H1 (cell line): ENCODE data around the gene ACAP3. TPM values are rescaled to one million over a fixed set of nuclear protein-coding genes. Genes with fewer than 3 reads are reported as not detected.
A peak's percentile ranks its signal among the peaks of the same experiment; 100 is the strongest.

Source experiments
- CTCF ChIA-PET: fragments of 300-600 bp; sonication (Branson Sonifier 250); formaldehyde crosslinking; loops from one replicate; lab custom pipeline; 2021; ENCODE audit not compliant: partially characterized antibody; lab: Charles Lee
- POLR2A ChIA-PET: fragments of 300-600 bp; sonication (Branson Sonifier 250); formaldehyde crosslinking; loops from one replicate; lab custom pipeline; 2021; ENCODE audit warnings: inconsistent platforms; ENCODE audit not compliant: partially characterized antibody; lab: Charles Lee
- DNase-seq, 2 experiments: peaks; one replicate each; pipeline versions ENCODE4 v3.0.0 to v3.0.0-alpha.2; 2010 to 2022; ENCODE audit warnings: low spot score in 2 of 2, low read depth in 1 of 2, mixed read lengths in 1 of 2
- FAIRE-seq: peaks from 2 replicates; lab custom pipeline; 2011; peaks lifted over from hg19 to GRCh38; lab: Jason Lieb, UNC
- H2AFZ ChIP-seq: 2 replicates; pipeline ENCODE4 v1.8.1; 2012; ENCODE audit warnings: low read length, inconsistent platforms
- H2AK5ac ChIP-seq: 2 replicates; pipeline ENCODE4 v1.6.1; 2013; ENCODE audit warnings: low read depth, low read length
- H2BK120ac ChIP-seq: replicated peaks from 2 replicates; pipeline ENCODE3; 2013; ENCODE audit warnings: low read depth, low read length, inconsistent platforms
- H2BK12ac ChIP-seq: 2 replicates; pipeline ENCODE4 v1.6.1; 2013; ENCODE audit warnings: low read depth, low read length
- H2BK15ac ChIP-seq: 2 replicates; pipeline ENCODE4 v1.6.1; 2013; ENCODE audit warnings: low read length
- H2BK20ac ChIP-seq: 2 replicates; pipeline ENCODE4 v1.6.1; 2013; ENCODE audit warnings: low read length
- H2BK5ac ChIP-seq: 2 replicates; pipeline ENCODE4 v1.6.1; 2013; ENCODE audit warnings: low read depth, low read length
- H3K14ac ChIP-seq: 2 replicates; pipeline ENCODE4 v1.6.1; 2013; ENCODE audit warnings: inconsistent platforms; ENCODE audit not compliant: insufficient read length
- H3K18ac ChIP-seq: 2 replicates; pipeline ENCODE4 v1.6.1; 2013; ENCODE audit warnings: low read length; ENCODE audit errors: extremely low read depth
- H3K23ac ChIP-seq: 2 replicates; pipeline ENCODE4 v1.6.1; 2013; ENCODE audit warnings: inconsistent platforms; ENCODE audit not compliant: insufficient read length
- H3K23me2 ChIP-seq: 2 replicates; pipeline ENCODE4 v1.6.1; 2013; ENCODE audit warnings: low read depth, low read length
- H3K27ac ChIP-seq: 2 replicates; pipeline ENCODE4 v1.6.1; 2011; ENCODE audit warnings: low read depth, low read length, inconsistent platforms
- H3K27me3 ChIP-seq, 4 experiments: replicated peaks in 1 of 4; 1 replicate in 1 of 4; 2 replicates in 3 of 4; pipeline versions ENCODE4 v1.6.1 to v1.8.1; 2011 to 2013; ENCODE audit warnings: low read length in 3 of 4, mild to moderate bottlenecking in 3 of 4, inconsistent platforms in 2 of 4, mixed read lengths in 2 of 4, moderate library complexity in 1 of 4; ENCODE audit not compliant: control insufficient read depth in 3 of 4, insufficient read depth in 3 of 4; ENCODE audit errors: extremely low read depth in 1 of 4
- H3K36me3 ChIP-seq, 4 experiments: 2 replicates each; pipeline versions ENCODE4 v1.6.1 to v1.8.1; 2011 to 2013; ENCODE audit warnings: mild to moderate bottlenecking in 4 of 4, low read length in 3 of 4, moderate library complexity in 2 of 4, control low read depth in 1 of 4, inconsistent platforms in 1 of 4; ENCODE audit not compliant: insufficient read depth in 4 of 4, control insufficient read depth in 2 of 4
- H3K4ac ChIP-seq: replicated peaks from 2 replicates; pipeline ENCODE3; 2013; ENCODE audit warnings: low read length, low read depth, mixed read lengths, inconsistent platforms; ENCODE audit not compliant: insufficient read length
- H3K4me1 ChIP-seq, 4 experiments: replicated peaks in 1 of 4; 1 replicate in 1 of 4; 2 replicates in 3 of 4; pipeline versions ENCODE4 v1.6.1 to v1.8.1; 2011 to 2013; ENCODE audit warnings: low read length in 3 of 4, inconsistent platforms in 2 of 4, mixed read lengths in 1 of 4; ENCODE audit not compliant: insufficient read depth in 4 of 4, control insufficient read depth in 3 of 4
- H3K4me2 ChIP-seq, 2 experiments: 2 replicates each; pipeline versions ENCODE4 v1.6.1 to v1.8.1; 2011 to 2013; ENCODE audit warnings: low read depth in 2 of 2, low read length in 2 of 2, control low read depth in 1 of 2, inconsistent platforms in 1 of 2, mild to moderate bottlenecking in 1 of 2; ENCODE audit not compliant: insufficient read depth in 1 of 2
- H3K4me3 ChIP-seq, 4 experiments: fragments of 200-600, 300-600 bp in 1 of 4; sonication (generic), shearing (Covaris generic), sonication (Bioruptor Twin) in 1 of 4; 2 replicates each; pipeline versions ENCODE4 v1.5.1 to v1.8.1; 2011 to 2016; ENCODE audit warnings: low read length in 4 of 4, low read depth in 3 of 4, control low read depth in 2 of 4, inconsistent platforms in 2 of 4, mild to moderate bottlenecking in 2 of 4, mixed read lengths in 1 of 4, moderate library complexity in 1 of 4; ENCODE audit not compliant: insufficient read depth in 2 of 4; ENCODE audit errors: extremely low read depth in 1 of 4
- H3K56ac ChIP-seq: replicated peaks from 2 replicates; pipeline ENCODE3; 2013; ENCODE audit warnings: low read depth, mild to moderate bottlenecking, mixed read lengths, low read length, inconsistent platforms; ENCODE audit not compliant: insufficient read length
- H3K79me1 ChIP-seq: 2 replicates; pipeline ENCODE4 v1.6.1; 2013; ENCODE audit warnings: low read depth, low read length, control low read depth
- H3K79me2 ChIP-seq, 2 experiments: 2 replicates each; pipeline versions ENCODE4 v1.6.1 to v1.8.1; 2012 to 2013; ENCODE audit warnings: low read length in 2 of 2, mild to moderate bottlenecking in 2 of 2, inconsistent platforms in 1 of 2; ENCODE audit not compliant: insufficient read depth in 2 of 2, control insufficient read depth in 1 of 2
- H3K9ac ChIP-seq, 4 experiments: replicated peaks in 1 of 4; 1 replicate in 1 of 4; 2 replicates in 3 of 4; pipeline versions ENCODE4 v1.6.1 to v1.8.1; 2011 to 2013; ENCODE audit warnings: low read depth in 3 of 4, low read length in 3 of 4, control low read depth in 2 of 4, mild to moderate bottlenecking in 2 of 4, moderate library complexity in 2 of 4, inconsistent platforms in 1 of 4; ENCODE audit errors: extremely low read depth in 1 of 4
- H3K9me3 ChIP-seq, 2 experiments: 2 replicates each; pipeline versions ENCODE4 v1.6.1 to v1.8.1; 2012 to 2013; ENCODE audit warnings: mild to moderate bottlenecking in 2 of 2, moderate library complexity in 2 of 2, control low read depth in 1 of 2, inconsistent platforms in 1 of 2, low read depth in 1 of 2, low read length in 1 of 2, mixed read lengths in 1 of 2; ENCODE audit not compliant: insufficient read depth in 2 of 2
- H4K20me1 ChIP-seq, 2 experiments: replicated peaks in 1 of 2; 2 replicates each; pipeline versions ENCODE3 to v1.8.1; 2011 to 2013; ENCODE audit warnings: inconsistent platforms in 2 of 2, low read length in 2 of 2, mild to moderate bottlenecking in 1 of 2; ENCODE audit not compliant: insufficient read depth in 2 of 2, control insufficient read depth in 1 of 2
- H4K5ac ChIP-seq: 2 replicates; pipeline ENCODE4 v1.6.1; 2013; ENCODE audit warnings: low read length, low read depth, mixed read lengths, inconsistent platforms; ENCODE audit not compliant: insufficient read length
- H4K8ac ChIP-seq: 2 replicates; pipeline ENCODE4 v1.8.0; 2013; ENCODE audit warnings: mild to moderate bottlenecking, moderate library complexity, low read length, inconsistent platforms; ENCODE audit not compliant: insufficient read depth; ENCODE audit errors: extremely low read depth
- H4K91ac ChIP-seq: replicated peaks from 2 replicates; pipeline ENCODE3; 2013; ENCODE audit warnings: low read length, mixed read lengths, inconsistent platforms; ENCODE audit not compliant: insufficient read length
- BACH1 ChIP-seq: IDR thresholded peaks from 2 replicates; pipeline ENCODE4 v1.6.1; 2012; ENCODE audit warnings: low read length, improper control_type of control experiment
- CBX8 ChIP-seq: fragments of 300-800, 300-1000 bp; sonication (generic); IDR thresholded peaks from 2 replicates; pipeline ENCODE4 v1.7.1; 2016; ENCODE audit warnings: low read depth, low read length, borderline replicate concordance
- CEBPB ChIP-seq: IDR thresholded peaks from 2 replicates; pipeline ENCODE4 v1.6.1; 2012; ENCODE audit warnings: low read depth, low read length
- CHD2 ChIP-seq: IDR thresholded peaks from 2 replicates; pipeline ENCODE4 v1.6.1; 2012; ENCODE audit warnings: low read length, improper control_type of control experiment
- EZH2 ChIP-seq: fragments of 200-600 bp; sonication (generic); IDR thresholded peaks from 2 replicates; pipeline ENCODE4 v1.7.1; 2012; ENCODE audit warnings: low read depth, mild to moderate bottlenecking, moderate library complexity, low read length, inconsistent platforms; ENCODE audit not compliant: severe bottlenecking
- HDAC2 ChIP-seq, 2 experiments: fragments of 300-600 bp in 1 of 2; sonication (generic) in 1 of 2; IDR thresholded peaks; 2 replicates each; pipeline ENCODE4 v1.6.1; 2011 to 2012; ENCODE audit warnings: low read depth in 2 of 2, low read length in 2 of 2, mild to moderate bottlenecking in 2 of 2, moderate library complexity in 2 of 2, borderline replicate concordance in 1 of 2, inconsistent platforms in 1 of 2
- PHF8 ChIP-seq: fragments of 200-600 bp; sonication (generic); conservative IDR thresholded peaks from 2 replicates; pipeline ENCODE4 v1.7.1; 2012; ENCODE audit warnings: low read depth, mild to moderate bottlenecking, inconsistent platforms, low read length, moderate library complexity
- RFX5 ChIP-seq: IDR thresholded peaks from 2 replicates; pipeline ENCODE4 v1.6.1; 2011; ENCODE audit warnings: low read depth, low read length, improper control_type of control experiment, borderline replicate concordance
- SIN3A ChIP-seq, 2 experiments: IDR thresholded peaks in 1 of 2; conservative IDR thresholded peaks in 1 of 2; 2 replicates each; pipeline ENCODE4 v1.6.1; 2011 to 2012; ENCODE audit warnings: low read length in 2 of 2, improper control_type of control experiment in 1 of 2, low read depth in 1 of 2, mild to moderate bottlenecking in 1 of 2
- TCF12 ChIP-seq: IDR thresholded peaks from 2 replicates; pipeline ENCODE4 v1.6.1; 2011; ENCODE audit warnings: low read depth, mild to moderate bottlenecking, low read length
- WGBS, 2 experiments: shearing (Covaris generic) in 1 of 2; methylation state at CpG; one replicate each; pipeline versions ENCODE4 v1.1.6 to v1.1.7; 2013 to 2015; ENCODE audit warnings: low lambda C conversion rate in 2 of 2, mixed read lengths in 2 of 2, inconsistent platforms in 1 of 2, low coverage in 1 of 2, missing lambda C conversion rate in 1 of 2; ENCODE audit not compliant: insufficient replicate concordance in 2 of 2, insufficient coverage in 1 of 2, insufficient read length in 1 of 2; ENCODE audit errors: extremely low coverage in 1 of 2, missing lambda C conversion rate in 1 of 2; 5-methylcytosine and 5-hydroxymethylcytosine counted together
- polyA plus RNA-seq, 7 experiments: library from polyadenylated mRNA; depleted of rRNA in 3 of 7; stranded (reverse) in 5 of 7; unstranded in 2 of 7; fragments of >200 nt in 5 of 7; fragments of 200-250 nt in 2 of 7; gene quantifications; 1 replicate in 5 of 7; 2 replicates in 1 of 7; 4 replicates in 1 of 7; pipeline versions ENCODE4 v1.2.1 to v1.2.3, GENCODE V29; 2011 to 2013; ENCODE audit warnings: missing spikeins in 2 of 7, mixed read lengths in 2 of 7
- total RNA-seq: library from RNA; stranded (reverse); fragmentation: NEBNext Ultra II Directional; extraction: Animal tissue kit (Norgen Biotek cat#: 25700); gene quantifications from 2 replicates; pipeline ENCODE4 v1.2.1, GENCODE V29; 2021

Gene ACAP3
- total and polyA plus RNA-seq, 2 of the 8 experiments (the other 6 are each of a cell fraction or from before 2014, with no cell fraction given): 14.8 to 28.3 TPM

DNA sequence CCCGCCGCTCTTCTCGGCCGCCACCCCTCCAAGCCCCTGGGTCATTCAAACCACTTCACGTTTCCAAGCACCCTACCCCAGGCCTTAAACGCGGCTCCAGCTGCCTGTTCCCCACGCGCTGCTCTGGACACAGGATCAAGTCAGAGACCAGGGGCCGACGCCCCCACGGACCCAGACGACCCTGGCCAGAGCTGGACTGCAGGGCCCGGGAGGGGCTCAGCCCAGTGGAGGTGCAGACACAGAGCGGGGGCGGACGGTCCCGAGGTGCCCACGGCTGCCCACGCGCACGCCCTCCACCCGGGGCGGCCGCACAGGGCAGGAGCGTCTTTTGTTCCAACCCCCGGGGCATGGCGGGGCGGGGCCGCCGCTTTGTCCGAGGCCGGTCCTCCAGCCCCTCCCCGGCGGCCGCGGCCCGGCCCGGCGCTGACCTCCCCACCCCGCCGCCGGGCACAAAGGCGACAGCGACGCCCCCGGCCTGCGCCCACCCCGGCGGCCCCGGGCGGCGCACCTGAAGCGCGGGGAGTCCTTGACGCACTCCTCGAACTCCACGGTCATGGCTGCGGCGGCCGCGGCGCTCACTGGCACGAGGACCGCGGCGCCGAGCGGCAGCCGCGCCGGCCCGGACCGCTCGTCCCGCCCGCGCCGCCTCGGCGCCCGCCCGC lies 338 bp downstream of the ACAP3 start:
- no peak overlapping the region for H3K23ac ChIP-seq
- FAIRE-seq (no peak), DNase-seq (no peak)
- peaks cover 0 to 40% (median 31%) of the 10 kb centered on the region in 4 experiments; a peak in 6 of 7 replicates for H3K4me1 ChIP-seq
- H3K4ac ChIP-seq: no peak overlapping the region
- peaks cover 4% of the 10 kb centered on the region; the same call in 1 of the 2 replicates for H3K79me1 ChIP-seq
- no peak overlapping the region for H3K14ac ChIP-seq
- H3K9ac ChIP-seq: peak overlapping the region in 3 of 4 experiments; percentile 1 to 63 (median 25); a peak in 3 of 7 replicates
- CTCF ChIA-PET: interaction anchor here (0.7 to 1.0 kb wide), 3 partner anchors 8 to 17 kb away, joined by 3 to 4 read pairs (median 3); no protein-coding TSS in a partner anchor
- POLR2A ChIA-PET: interaction anchor here (1.1 kb wide), 1 partner anchor 27 kb away, joined by 5 read pairs; no protein-coding TSS in a partner anchor
- peaks cover 0 to 6% of the 10 kb centered on the region in 2 experiments; a peak in 1 of 4 replicates for H3K79me2 ChIP-seq
- no peak overlapping the region for H2BK15ac ChIP-seq
- H3K4me2 ChIP-seq: peak overlapping the region; percentile 66 to 95
- H3K4me3 ChIP-seq: peak overlapping the region; percentile 65 to 91 (median 76)
- H2BK20ac ChIP-seq: no peak overlapping the region
- peaks cover 0 to 4% (median 1%) of the 10 kb centered on the region in 4 experiments; a peak in 1 of 7 replicates for H3K27me3 ChIP-seq
- H4K20me1 ChIP-seq: peaks cover 2 to 29% of the 10 kb centered on the region in 2 experiments
- H3K56ac ChIP-seq: no peak overlapping the region
- H3K36me3 ChIP-seq: peaks cover 3 to 18% (median 11%) of the 10 kb centered on the region in 4 experiments; a peak in 7 of 8 replicates
- peak overlapping the region; percentile 34 for H4K91ac ChIP-seq
- no peak overlapping the region for H2BK12ac ChIP-seq
- WGBS, 2 experiments: 14% methylated on average over 26 of the region's 83 CpGs; no CpG with 5 or more reads in 1 of the 2 experiments
- H2AFZ ChIP-seq: no peak overlapping the region
- H4K8ac ChIP-seq: no peak overlapping the region; the same call in 1 of the 2 replicates
- H2AK5ac ChIP-seq: no peak overlapping the region
- no peak overlapping the region for H2BK5ac ChIP-seq
- no peak overlapping the region; the same call in 1 of the 2 replicates for H3K27ac ChIP-seq
- peaks cover 21% of the 10 kb centered on the region; the same call in 1 of the 2 replicates for H3K23me2 ChIP-seq
- no peaks in the 10 kb centered on the region for H3K9me3 ChIP-seq
- H4K5ac ChIP-seq: no peak overlapping the region
- no peak overlapping the region for H2BK120ac ChIP-seq
- H3K18ac ChIP-seq: no peak overlapping the region; the same call in 1 of the 2 replicates
- TF ChIP-seq TCF12: no peak
- peak; percentile 45; the same call in 1 of the 2 replicates for TF ChIP-seq BACH1
- TF ChIP-seq HDAC2 (IDR thresholded peaks at IDR 0.05; ENCODE audit: borderline replicate concordance in 1 of 2, low read depth in 2 of 2, low read length in 2 of 2): no peak
- no peak for TF ChIP-seq CHD2
- TF ChIP-seq EZH2: no peak
- peak; percentile 10; the same call in 1 of the 2 replicates for TF ChIP-seq PHF8
- TF ChIP-seq RFX5: no peak
- no peak for TF ChIP-seq CBX8
- no peak for TF ChIP-seq CEBPB
- TF ChIP-seq SIN3A (conservative IDR thresholded peaks at IDR 0.05 in 1 of 2, IDR thresholded peaks at IDR 0.05 in 1 of 2; ENCODE audit: low read depth in 1 of 2, low read length in 2 of 2): no peak
